ENCODE results near the gene OR2T5. TPM values are rescaled to one million over a fixed set of nuclear protein-coding genes. Genes with fewer than 3 reads are reported as not detected.
"Not testable (repeated sequence)": the region's sequence is repeated elsewhere in the genome, so short reads cannot be mapped to it uniquely, and the experiment has no call there.

The OR2T5 gene
- total and polyA plus RNA-seq, 2 of the 4 experiments (the other 2 are of a cell fraction): not detected

DNA sequence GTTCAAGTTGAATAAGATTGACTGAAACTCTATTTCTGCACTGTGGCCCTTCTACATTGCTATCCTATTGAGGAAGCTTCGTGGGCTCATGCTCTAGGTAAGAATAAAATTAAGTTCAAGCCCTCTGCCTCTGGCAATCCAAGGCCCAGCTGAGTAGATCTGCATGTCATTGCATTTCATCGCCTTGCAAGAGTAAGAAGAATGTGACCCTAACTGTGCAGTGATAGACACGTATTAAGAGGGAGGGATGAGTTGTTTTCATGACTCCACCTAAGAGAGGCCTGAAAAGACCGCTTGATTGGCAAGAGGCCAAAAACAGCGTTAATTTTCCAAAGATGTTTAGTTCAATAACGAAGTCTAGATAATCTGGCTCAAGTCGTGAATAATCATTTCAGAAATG lies 29.3 kb upstream of the OR2T5 start:
- in situ Hi-C loops (cut with MboI; ENCODE audit: low sequenced_read_pairs); H2BK120ac ChIP-seq (ENCODE audit: low read depth, low read length); H3K9me3 ChIP-seq (ENCODE audit: control insufficient read depth, insufficient read depth, low read length); H3K27me3 ChIP-seq (ENCODE audit: control insufficient read depth, insufficient read depth, low read length); CTCF ChIA-PET; H2AK5ac ChIP-seq (ENCODE audit: low read depth, low read length); H3K9ac ChIP-seq (ENCODE audit: low read depth, low read length); H2AK9ac ChIP-seq (replicated peaks; ENCODE audit: low read depth, low read length, poor library complexity); dilution Hi-C loops (cut with HindIII; ENCODE audit: low sequenced_read_pairs, unreplicated experiment); H3K14ac ChIP-seq (replicated peaks; ENCODE audit: low read depth, low read length); H3K18ac ChIP-seq (ENCODE audit: low read depth, low read length); DNase-seq; H3K4me2 ChIP-seq (ENCODE audit: low read depth, low read length); H3K79me1 ChIP-seq (ENCODE audit: low read depth in 1 of 2, low read length in 2 of 2); H3K23ac ChIP-seq (ENCODE audit: low read depth, low read length); H3K4me1 ChIP-seq (ENCODE audit: control insufficient read depth, insufficient read depth, low read length); H3K36me3 ChIP-seq (ENCODE audit: control insufficient read depth, insufficient read depth, low read length); H3K9me1 ChIP-seq (ENCODE audit: insufficient read depth, low read length); intact Hi-C loops (cut with micrococcal nuclease); H4K91ac ChIP-seq (ENCODE audit: insufficient read depth, low read depth, low read length); H3K4ac ChIP-seq (ENCODE audit: low read depth, low read length); H4K5ac ChIP-seq (ENCODE audit: low read depth, low read length); BruUV-seq (replicated peaks); H2BK15ac ChIP-seq (ENCODE audit: low read depth, low read length); H3K27ac ChIP-seq (ENCODE audit: insufficient read depth, low read length); ATAC-seq (ENCODE audit: low read depth); H3K4me3 ChIP-seq (ENCODE audit: insufficient read depth, low read depth, low read length); H3K56ac ChIP-seq (ENCODE audit: extremely low read depth, insufficient read depth, low read length); POLR2A ChIA-PET (ENCODE audit: unreplicated experiment); H2BK20ac ChIP-seq (ENCODE audit: low read depth, low read length); H2AFZ ChIP-seq (replicated peaks; ENCODE audit: low read length, poor library complexity); H4K20me1 ChIP-seq (ENCODE audit: insufficient read depth, low read length); H2BK5ac ChIP-seq (ENCODE audit: low read depth, low read length, poor library complexity, severe bottlenecking); H4K8ac ChIP-seq (ENCODE audit: low read depth in 2 of 2, low read length in 2 of 2): not testable (repeated sequence)
- no CpG with 5 or more reads among the region's 7 CpGs for WGBS, 2 experiments (ENCODE audit: extremely low coverage in 2 of 2, insufficient read length in 1 of 2)
